HUES64 (cell line): ENCODE data around the gene PACRG.

Experiments used
- H3K27ac ChIP-seq: 2 replicates; pipeline ENCODE4 v1.7.0; 2013; ENCODE audit warnings: low read depth, low read length, inconsistent platforms
- H3K27me3 ChIP-seq: 2 replicates; pipeline ENCODE4 v1.6.1; 2013; ENCODE audit warnings: mild to moderate bottlenecking, low read length; ENCODE audit not compliant: insufficient read depth
- H3K36me3 ChIP-seq: 2 replicates; pipeline ENCODE4 v1.6.1; 2013; ENCODE audit warnings: mild to moderate bottlenecking, low read length; ENCODE audit not compliant: insufficient read depth
- H3K4me1 ChIP-seq: 2 replicates; pipeline ENCODE4 v1.6.1; 2013; ENCODE audit warnings: mild to moderate bottlenecking, low read length, moderate library complexity; ENCODE audit not compliant: insufficient read depth
- H3K4me3 ChIP-seq: 2 replicates; pipeline ENCODE4 v1.5.1; 2013; ENCODE audit warnings: mild to moderate bottlenecking, low read length, moderate library complexity
- H3K9ac ChIP-seq: 2 replicates; pipeline ENCODE4 v1.6.1; 2013; ENCODE audit warnings: mild to moderate bottlenecking, low read depth, low read length
- H3K9me3 ChIP-seq: 2 replicates; pipeline ENCODE4 v1.6.1; 2013; ENCODE audit warnings: low read depth, low read length; ENCODE audit not compliant: insufficient read depth
- WGBS: fragments of 150-250, 120-280 bp; methylation state at CpG from one replicate; pipeline ENCODE4 v1.1.7; 2013; ENCODE audit warnings: missing lambda C conversion rate; 5-methylcytosine and 5-hydroxymethylcytosine counted together

PACRG gene

GRCh38 chr6:163228041-163228440 lies 500.3 kb downstream of the PACRG start:
- WGBS: 80% methylated on average over 1 of the region's 1 CpG
- no peak overlapping the region for H3K9ac ChIP-seq
- no peak overlapping the region for H3K4me3 ChIP-seq
- no peak overlapping the region for H3K27ac ChIP-seq
- H3K27me3 ChIP-seq: no peaks in the 10 kb centered on the region
- H3K4me1 ChIP-seq: no peaks in the 10 kb centered on the region
- no peaks in the 10 kb centered on the region for H3K9me3 ChIP-seq
- no peaks in the 10 kb centered on the region for H3K36me3 ChIP-seq

GRCh38 chr6:163229050-163229449 lies 501.3 kb downstream of the PACRG start:
- no peaks in the 10 kb centered on the region for H3K9me3 ChIP-seq
- H3K4me1 ChIP-seq: no peaks in the 10 kb centered on the region
- no peak overlapping the region for H3K9ac ChIP-seq
- H3K4me3 ChIP-seq: no peak overlapping the region
- H3K27ac ChIP-seq: no peak overlapping the region
- no peaks in the 10 kb centered on the region for H3K36me3 ChIP-seq
- H3K27me3 ChIP-seq: no peaks in the 10 kb centered on the region
- WGBS: 93% methylated on average over 2 of the region's 2 CpGs

GRCh38 chr6:163230901-163231300 lies 503.1 kb downstream of the PACRG start:
- H3K4me1 ChIP-seq: no peaks in the 10 kb centered on the region
- H3K27ac ChIP-seq: no peak overlapping the region
- no peaks in the 10 kb centered on the region for H3K27me3 ChIP-seq
- H3K4me3 ChIP-seq: no peak overlapping the region
- no peaks in the 10 kb centered on the region for H3K36me3 ChIP-seq
- WGBS: 94% methylated on average over 9 of the region's 9 CpGs
- H3K9me3 ChIP-seq: no peaks in the 10 kb centered on the region
- no peak overlapping the region for H3K9ac ChIP-seq

- H3K9ac ChIP-seq: no peak overlapping the region
- no peaks in the 10 kb centered on the region for H3K4me1 ChIP-seq
- no peak overlapping the region for H3K4me3 ChIP-seq
- WGBS: 89% methylated on average over 10 of the region's 10 CpGs
- H3K9me3 ChIP-seq: no peaks in the 10 kb centered on the region
- H3K36me3 ChIP-seq: no peaks in the 10 kb centered on the region
- H3K27ac ChIP-seq: no peak overlapping the region
- H3K27me3 ChIP-seq: no peaks in the 10 kb centered on the region
Measured at GRCh38 chr6:163231356-163232014, 503.7 kb downstream of the PACRG start.

- no peaks in the 10 kb centered on the region for H3K9me3 ChIP-seq
- H3K36me3 ChIP-seq: no peaks in the 10 kb centered on the region
- no peak overlapping the region for H3K4me3 ChIP-seq
- H3K9ac ChIP-seq: no peak overlapping the region
- 88% methylated on average over 7 of the region's 7 CpGs for WGBS
- H3K27me3 ChIP-seq: no peaks in the 10 kb centered on the region
- H3K27ac ChIP-seq: no peak overlapping the region
- H3K4me1 ChIP-seq: no peaks in the 10 kb centered on the region
Measured at GRCh38 chr6:163232015-163232523, 504.3 kb downstream of the PACRG start.

- H3K9me3 ChIP-seq: no peaks in the 10 kb centered on the region
- H3K36me3 ChIP-seq: no peaks in the 10 kb centered on the region
- no peak overlapping the region for H3K4me3 ChIP-seq
- H3K4me1 ChIP-seq: no peaks in the 10 kb centered on the region
- no peak overlapping the region for H3K9ac ChIP-seq
- H3K27ac ChIP-seq: no peak overlapping the region
- WGBS: 87% methylated on average over 6 of the region's 6 CpGs
- H3K27me3 ChIP-seq: no peaks in the 10 kb centered on the region
Measured at GRCh38 chr6:163232649-163233048, 504.9 kb downstream of the PACRG start.

- Histone ChIP-seq H3K36me3 (no peaks in the 10 kb centered on the region), H3K27me3 (no peaks in the 10 kb centered on the region), H3K9ac (no peak overlapping the region), H3K9me3 (no peaks in the 10 kb centered on the region), H3K4me3 (no peak overlapping the region), H3K27ac (no peak overlapping the region), H3K4me1 (0 out of 2 replicates have a peak, but pooled peaks cover 9% of the 10 kb centered on the region)
- WGBS: no CpG with 5 or more reads among the region's 2 CpGs
Measured at GRCh38 chr6:163237110-163237509, 509.3 kb downstream of the PACRG start.

GRCh38 chr6:163239572-163240340 lies 512.0 kb downstream of the PACRG start:
- Histone ChIP-seq H3K9me3 (no peaks in the 10 kb centered on the region), H3K4me3 (no peak overlapping the region), H3K9ac (no peak overlapping the region), H3K36me3 (no peaks in the 10 kb centered on the region), H3K27ac (no peak overlapping the region), H3K4me1 (0 out of 2 replicates have a peak, but pooled peaks cover 9% of the 10 kb centered on the region), H3K27me3 (no peaks in the 10 kb centered on the region)
- 94% methylated on average over 19 of the region's 19 CpGs for WGBS

GRCh38 chr6:163240556-163240955 lies 512.8 kb downstream of the PACRG start:
- Histone ChIP-seq H3K4me1 (0 out of 2 replicates have a peak, but pooled peaks cover 9% of the 10 kb centered on the region), H3K36me3 (no peaks in the 10 kb centered on the region), H3K27me3 (no peaks in the 10 kb centered on the region), H3K9me3 (no peaks in the 10 kb centered on the region), H3K4me3 (no peak overlapping the region), H3K27ac (no peak overlapping the region), H3K9ac (no peak overlapping the region)
- WGBS: 95% methylated on average over 17 of the region's 17 CpGs

GRCh38 chr6:163241683-163242082 lies 513.9 kb downstream of the PACRG start:
- Histone ChIP-seq H3K9ac (no peak overlapping the region), H3K4me3 (no peak overlapping the region), H3K27ac (no peak overlapping the region), H3K27me3 (no peaks in the 10 kb centered on the region), H3K9me3 (no peaks in the 10 kb centered on the region), H3K36me3 (no peaks in the 10 kb centered on the region), H3K4me1 (0 out of 2 replicates have a peak, but pooled peaks cover 9% of the 10 kb centered on the region)
- WGBS: 79% methylated on average over 3 of the region's 4 CpGs

- Histone ChIP-seq H3K9me3 (no peaks in the 10 kb centered on the region), H3K4me3 (no peak overlapping the region), H3K9ac (no peak overlapping the region), H3K36me3 (no peaks in the 10 kb centered on the region), H3K4me1 (peaks cover 15% of the 10 kb centered on the region; the same call in 1 of the 2 replicates), H3K27ac (no peak overlapping the region), H3K27me3 (no peaks in the 10 kb centered on the region)
- 96% methylated on average over 8 of the region's 8 CpGs for WGBS
Measured at GRCh38 chr6:163243083-163243482, 515.3 kb downstream of the PACRG start.
